BJ (cell line): Measurements from ENCODE around the gene ZMAT5. TPM values are rescaled to one million over a fixed set of nuclear protein-coding genes. Genes with fewer than 3 reads are reported as not detected.

Experiments
- CTCF ChIA-PET: fragments of 350-600 bp; formaldehyde crosslinking; extraction: SDS; loops from one replicate; lab custom pipeline; 2021; ENCODE audit warnings: antibody characterized with exemption, inconsistent platforms; lab: Yijun Ruan, JAX
- POLR2A ChIA-PET: fragments of 300-600 bp; sonication (Branson Sonifier 250); formaldehyde crosslinking; extraction: SDS; loops from one replicate; lab custom pipeline; 2021; ENCODE audit warnings: antibody characterized with exemption; lab: Charles Lee
- DNase-seq: peaks from one replicate; pipeline ENCODE4 v3.0.0-alpha.2; 2011; ENCODE audit warnings: low read depth
- H3K27me3 ChIP-seq: 2 replicates; pipeline ENCODE4 v1.6.0; 2011; ENCODE audit warnings: low read length; ENCODE audit not compliant: control insufficient read depth, insufficient read depth
- H3K36me3 ChIP-seq: 2 replicates; pipeline ENCODE4 v1.5.1; 2011; ENCODE audit warnings: low read length; ENCODE audit not compliant: control insufficient read depth, insufficient read depth
- H3K4me3 ChIP-seq: 2 replicates; pipeline ENCODE4 v1.5.1; 2011; ENCODE audit warnings: low read depth, mild to moderate bottlenecking, control low read depth, low read length
- polyA plus RNA-seq: library from polyadenylated mRNA; depleted of rRNA; stranded (reverse); fragments of >200 nt; gene quantifications from 2 replicates; pipeline ENCODE4 v1.2.3, GENCODE V29; 2011
- TF ChIP-seq, protein P1 (sequence below): IDR thresholded peaks from 2 replicates; pipeline ENCODE4 v1.5.1; 2011; ENCODE audit warnings: low read depth, mild to moderate bottlenecking, control low read depth, inconsistent platforms, low read length, moderate library complexity; ENCODE audit not compliant: insufficient read depth

ZMAT5 gene
- polyA plus RNA-seq, 1 experiment: 29.0 TPM

DNA sequence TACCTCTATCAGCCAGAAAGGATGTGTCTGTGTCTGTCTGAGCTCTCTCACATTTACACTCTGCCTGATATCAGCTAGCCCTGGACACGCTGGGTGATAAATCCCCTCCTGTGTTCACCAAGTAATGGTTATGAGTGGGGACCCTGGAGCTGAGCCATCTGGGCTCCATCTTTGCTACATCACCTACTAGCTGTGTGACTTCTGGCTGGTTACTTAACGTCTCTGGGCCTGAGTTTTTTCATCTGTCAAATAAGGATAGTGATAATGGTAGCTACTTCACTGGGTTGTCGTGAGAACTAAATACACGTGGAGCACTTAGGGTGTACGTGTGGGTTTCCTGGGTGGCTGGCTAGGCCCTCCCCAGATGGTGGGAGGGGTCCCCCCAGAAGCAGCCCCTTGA, 23.3 kb upstream of the ZMAT5 start:
- TF ChIP-seq, protein P1, sequence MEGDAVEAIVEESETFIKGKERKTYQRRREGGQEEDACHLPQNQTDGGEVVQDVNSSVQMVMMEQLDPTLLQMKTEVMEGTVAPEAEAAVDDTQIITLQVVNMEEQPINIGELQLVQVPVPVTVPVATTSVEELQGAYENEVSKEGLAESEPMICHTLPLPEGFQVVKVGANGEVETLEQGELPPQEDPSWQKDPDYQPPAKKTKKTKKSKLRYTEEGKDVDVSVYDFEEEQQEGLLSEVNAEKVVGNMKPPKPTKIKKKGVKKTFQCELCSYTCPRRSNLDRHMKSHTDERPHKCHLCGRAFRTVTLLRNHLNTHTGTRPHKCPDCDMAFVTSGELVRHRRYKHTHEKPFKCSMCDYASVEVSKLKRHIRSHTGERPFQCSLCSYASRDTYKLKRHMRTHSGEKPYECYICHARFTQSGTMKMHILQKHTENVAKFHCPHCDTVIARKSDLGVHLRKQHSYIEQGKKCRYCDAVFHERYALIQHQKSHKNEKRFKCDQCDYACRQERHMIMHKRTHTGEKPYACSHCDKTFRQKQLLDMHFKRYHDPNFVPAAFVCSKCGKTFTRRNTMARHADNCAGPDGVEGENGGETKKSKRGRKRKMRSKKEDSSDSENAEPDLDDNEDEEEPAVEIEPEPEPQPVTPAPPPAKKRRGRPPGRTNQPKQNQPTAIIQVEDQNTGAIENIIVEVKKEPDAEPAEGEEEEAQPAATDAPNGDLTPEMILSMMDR: no peak
- CTCF ChIA-PET: no interaction called here
- POLR2A ChIA-PET: no interaction called here
- H3K36me3 ChIP-seq: peaks cover 26% of the 10 kb centered on the region
- H3K27me3 ChIP-seq: no peaks in the 10 kb centered on the region
- H3K4me3 ChIP-seq: no peak overlapping the region
- no peak for DNase-seq

DNA sequence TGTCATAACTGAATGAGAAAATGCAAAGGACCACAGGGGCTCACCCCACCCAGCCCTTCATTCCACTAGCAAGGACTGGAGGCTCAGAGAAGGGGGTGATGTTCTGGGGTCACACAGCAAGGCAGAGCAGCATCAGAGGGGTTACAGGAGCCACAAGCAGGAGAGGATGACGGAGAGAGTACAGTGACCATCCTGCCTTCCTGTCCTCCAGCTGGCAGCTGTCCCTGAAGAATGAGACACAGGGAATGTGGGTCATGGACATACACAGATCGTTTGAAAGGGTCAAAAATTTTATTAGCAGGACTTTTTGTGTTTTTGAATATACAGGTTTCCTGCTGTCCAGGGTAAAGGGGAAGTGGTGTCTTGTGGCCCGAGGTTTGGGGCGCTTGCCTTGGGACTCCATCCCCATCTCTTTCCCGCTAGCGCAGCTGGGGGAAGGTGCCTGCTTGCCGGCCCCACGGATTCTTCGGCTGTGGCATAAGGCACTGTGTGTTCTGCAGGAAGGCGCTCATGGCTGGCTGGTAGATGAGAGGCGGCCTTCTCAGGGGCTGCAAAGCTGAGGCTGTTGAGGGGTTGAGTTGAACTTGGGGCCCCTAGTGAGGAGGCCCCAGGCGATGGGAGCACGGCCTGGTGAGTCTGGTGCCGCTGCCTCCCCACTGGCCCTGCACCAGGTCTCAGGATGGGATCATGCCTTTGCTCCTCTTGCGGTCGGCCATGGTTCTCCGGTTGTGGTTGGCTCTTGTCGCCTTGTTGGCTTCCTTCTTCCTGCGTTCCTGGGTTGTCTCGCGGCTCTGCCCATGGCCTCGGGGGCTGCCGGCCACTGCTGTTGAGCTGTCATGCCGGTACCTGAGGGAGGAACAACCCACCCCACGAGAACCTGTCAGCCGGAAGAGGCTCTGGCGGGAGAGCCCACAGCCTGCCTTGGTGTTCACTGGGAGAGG, 21.8 kb upstream of the ZMAT5 start:
- Histone ChIP-seq H3K27me3 (no peaks in the 10 kb centered on the region), H3K4me3 (no peak overlapping the region), H3K36me3 (peaks cover 26% of the 10 kb centered on the region)
- DNase-seq: no peak
- TF ChIP-seq, protein P1: no peak
- CTCF ChIA-PET: no interaction called here
- POLR2A ChIA-PET: no interaction called here

DNA sequence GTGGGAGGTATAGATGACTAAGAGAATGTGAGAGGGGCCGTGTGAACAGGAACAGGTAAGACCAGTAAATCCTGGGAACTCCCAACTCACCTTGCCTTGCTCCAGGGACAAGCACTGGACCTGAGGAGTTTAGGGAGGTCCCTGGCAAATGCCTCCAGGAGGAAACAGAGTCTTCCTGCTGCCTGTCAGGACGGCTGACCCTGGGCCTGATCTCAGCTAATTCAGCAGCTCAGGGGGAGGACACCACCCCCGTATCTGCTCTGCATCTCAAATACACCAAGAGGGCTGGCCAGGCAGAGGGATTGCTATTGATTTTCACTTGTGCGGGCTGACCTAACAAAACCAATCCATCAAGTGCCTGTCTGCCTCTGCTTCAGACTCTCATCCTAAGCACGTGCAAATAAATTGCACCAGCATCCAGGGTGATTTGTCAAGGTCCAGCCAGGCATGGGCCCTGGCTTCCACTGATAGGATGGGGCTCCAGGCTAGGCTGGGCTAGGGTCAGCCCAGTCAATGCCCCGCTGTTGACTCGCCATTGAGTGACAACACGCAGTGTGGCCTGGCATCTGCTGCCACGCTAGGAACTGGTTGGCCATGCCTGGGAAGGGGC, 20.7 kb upstream of the ZMAT5 start:
- TF ChIP-seq, protein P1: no peak
- no peak overlapping the region for H3K4me3 ChIP-seq
- ChIA-PET CTCF (interaction anchor here (1.0 kb wide), 1 partner anchor 218 kb away, joined by 3 read pairs; no protein-coding TSS in a partner anchor), POLR2A (no interaction called here)
- H3K36me3 ChIP-seq: peaks cover 19% of the 10 kb centered on the region
- no peak for DNase-seq
- H3K27me3 ChIP-seq: no peaks in the 10 kb centered on the region

DNA sequence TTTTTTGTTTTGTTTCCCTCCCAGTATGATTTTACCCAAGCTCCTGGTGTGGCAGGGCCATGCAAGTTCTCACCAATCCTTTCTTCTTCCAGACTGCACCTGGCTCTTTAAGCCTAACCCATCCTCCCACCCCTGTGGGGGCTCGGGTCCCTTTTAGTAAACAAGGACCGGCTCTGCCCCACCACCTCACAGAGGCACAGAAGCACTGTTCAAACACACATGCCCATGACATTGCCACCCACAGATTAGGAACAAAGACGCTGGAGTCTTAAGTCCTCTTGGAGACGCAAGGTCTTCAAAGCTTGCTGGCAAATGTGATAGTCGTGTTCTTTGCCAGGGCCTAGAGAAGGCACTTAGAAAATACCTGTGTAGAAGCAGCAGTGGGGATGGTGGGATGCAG, 19.2 kb upstream of the ZMAT5 start:
- ChIA-PET POLR2A (no interaction called here), CTCF (interaction anchor here (0.6 to 1.4 kb wide), 2 partner anchors 12 to 150 kb away, joined by 3 to 4 read pairs; no protein-coding TSS in a partner anchor)
- TF ChIP-seq, protein P1: no peak
- no peak for DNase-seq
- Histone ChIP-seq H3K27me3 (no peaks in the 10 kb centered on the region), H3K36me3 (peaks cover 12% of the 10 kb centered on the region), H3K4me3 (no peak overlapping the region)
